Tibial nerve (tissue), 4 donors: ENCODE data around the gene SYT8.
"Not testable (repeated sequence)": the region's sequence is repeated elsewhere in the genome, so short reads cannot be mapped to it uniquely, and the experiment has no call there.

Experiments
- EP300 ChIP-seq, 2 donors: sonication (generic); formaldehyde crosslinking; IDR thresholded peaks; one replicate each; pipeline ENCODE4 v1.6.1; 2017; ENCODE audit warnings: antibody characterized with exemption in 2 of 2, mild to moderate bottlenecking in 1 of 2
- POLR2A ChIP-seq, 2 donors: fragments of 450-650 bp; IDR thresholded peaks; one replicate each; pipeline ENCODE4 v1.6.1; 2017; ENCODE audit warnings: antibody characterized with exemption in 2 of 2, mild to moderate bottlenecking in 2 of 2, moderate library complexity in 2 of 2
- TF ChIP-seq, protein P1 (sequence below), 5 experiments: fragments of 200-600 bp in 3 of 5; fragments of 450-650 bp in 2 of 5; sonication (generic) in 3 of 5; IDR thresholded peaks; one replicate each; pipeline ENCODE4 v1.5.1; 2016 to 2019; ENCODE audit warnings: antibody characterized with exemption in 5 of 5, mild to moderate bottlenecking in 3 of 5, moderate library complexity in 2 of 5

DNA sequence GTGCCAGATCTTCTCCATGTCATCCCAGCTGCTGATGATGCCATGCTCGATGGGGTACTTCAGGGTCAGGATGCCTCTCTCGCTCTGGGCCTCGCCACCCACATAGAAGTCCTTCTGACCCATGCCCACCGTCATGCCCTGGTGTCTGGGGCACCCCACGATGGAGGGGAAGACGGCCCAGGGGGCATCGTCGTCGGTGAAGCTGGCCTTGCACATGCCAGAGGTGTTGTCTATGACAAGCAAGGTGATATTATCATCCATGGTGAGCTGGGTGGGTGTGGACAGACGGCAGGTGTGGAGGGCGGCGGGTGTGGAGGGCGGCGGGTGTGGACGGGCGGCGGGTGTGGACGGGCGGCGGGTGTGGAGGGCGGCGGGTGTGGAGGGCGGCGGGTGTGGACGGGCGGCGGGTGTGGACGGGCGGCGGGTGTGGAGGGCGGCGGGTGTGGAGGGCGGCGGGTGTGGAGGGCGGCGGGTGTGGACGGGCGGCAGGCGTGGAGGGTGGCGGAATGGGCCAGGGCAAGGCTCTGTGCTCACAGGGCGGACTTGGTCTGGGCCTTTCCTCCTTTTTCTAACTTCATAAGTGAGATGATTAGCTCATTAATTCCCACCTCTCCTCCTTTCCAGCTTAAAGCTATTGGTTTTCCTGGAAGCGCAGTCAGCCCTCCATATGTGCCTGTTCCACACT is 30.8 kb upstream of the SYT8 start:
- TF ChIP-seq, protein P1, sequence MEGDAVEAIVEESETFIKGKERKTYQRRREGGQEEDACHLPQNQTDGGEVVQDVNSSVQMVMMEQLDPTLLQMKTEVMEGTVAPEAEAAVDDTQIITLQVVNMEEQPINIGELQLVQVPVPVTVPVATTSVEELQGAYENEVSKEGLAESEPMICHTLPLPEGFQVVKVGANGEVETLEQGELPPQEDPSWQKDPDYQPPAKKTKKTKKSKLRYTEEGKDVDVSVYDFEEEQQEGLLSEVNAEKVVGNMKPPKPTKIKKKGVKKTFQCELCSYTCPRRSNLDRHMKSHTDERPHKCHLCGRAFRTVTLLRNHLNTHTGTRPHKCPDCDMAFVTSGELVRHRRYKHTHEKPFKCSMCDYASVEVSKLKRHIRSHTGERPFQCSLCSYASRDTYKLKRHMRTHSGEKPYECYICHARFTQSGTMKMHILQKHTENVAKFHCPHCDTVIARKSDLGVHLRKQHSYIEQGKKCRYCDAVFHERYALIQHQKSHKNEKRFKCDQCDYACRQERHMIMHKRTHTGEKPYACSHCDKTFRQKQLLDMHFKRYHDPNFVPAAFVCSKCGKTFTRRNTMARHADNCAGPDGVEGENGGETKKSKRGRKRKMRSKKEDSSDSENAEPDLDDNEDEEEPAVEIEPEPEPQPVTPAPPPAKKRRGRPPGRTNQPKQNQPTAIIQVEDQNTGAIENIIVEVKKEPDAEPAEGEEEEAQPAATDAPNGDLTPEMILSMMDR (IDR thresholded peaks at IDR 0.05), result not testable (repeated sequence)
- TF ChIP-seq POLR2A, EP300 (IDR thresholded peaks at IDR 0.05): not testable (repeated sequence)
